Upper lobe of right lung (tissue), 1 donor: ENCODE measurements around the gene POU5F2. TPM values are rescaled to one million over a fixed set of nuclear protein-coding genes. Genes with fewer than 3 reads are reported as not detected.
A peak's percentile ranks its signal among the peaks of the same experiment; 100 is the strongest.

Source experiments
- ATAC-seq: fragments of 200-7000 bp; cut with Tn5 transposase; one replicate; pipeline ENCODE4 v1.9.1; 2020; ENCODE audit warnings: mild to moderate bottlenecking, moderate library complexity
- DNase-seq: peaks from one replicate; pipeline ENCODE4 v3.0.0-alpha.2; 2020
- H3K27ac ChIP-seq: fragments of 200-600 bp; one replicate; pipeline ENCODE4 v1.8.0; 2022
- H3K27me3 ChIP-seq: fragments of 200-600 bp; one replicate; pipeline ENCODE4 v1.8.0; 2022; ENCODE audit warnings: mild to moderate bottlenecking
- H3K36me3 ChIP-seq: fragments of 200-600 bp; one replicate; pipeline ENCODE4 v1.8.0; 2022
- H3K4me1 ChIP-seq: fragments of 200-600 bp; one replicate; pipeline ENCODE4 v1.8.0; 2022
- H3K4me3 ChIP-seq: fragments of 200-600 bp; one replicate; pipeline ENCODE4 v1.8.0; 2022; ENCODE audit warnings: mild to moderate bottlenecking
- H3K9me3 ChIP-seq: fragments of 200-600 bp; one replicate; pipeline ENCODE4 v1.8.0; 2022
- intact Hi-C: fragments of 100-400 bp; cut with DNase I; formaldehyde crosslinking; loops from one replicate; pipeline ENCODE4 v1.11.0; 2022
- total RNA-seq: library from RNA; stranded (reverse); fragmentation: NEBNext Ultra II Directional; extraction: Animal tissue kit (Norgen Biotek cat#: 25700); gene quantifications from one replicate; pipeline ENCODE4 v1.2.1, GENCODE V29; 2021
- TF ChIP-seq, protein P1 (sequence below): fragments of 200-600 bp; IDR thresholded peaks from one replicate; pipeline ENCODE4 v1.8.0; 2022; ENCODE audit warnings: antibody characterized with exemption
- donor health status: DM: no; HTN: yes; CAD: no; lungs with severe emphysema.

The POU5F2 gene
- total RNA-seq, 1 donor from 2014 or later: 1.6 TPM

GRCh38 chr5:93723681-93724080 lies 17.7 kb downstream of the POU5F2 start:
- Histone ChIP-seq H3K27me3 (no peaks in the 10 kb centered on the region), H3K27ac (no peak overlapping the region), H3K9me3 (no peaks in the 10 kb centered on the region), H3K4me3 (no peak overlapping the region), H3K36me3 (no peaks in the 10 kb centered on the region), H3K4me1 (no peaks in the 10 kb centered on the region)
- ATAC-seq: no peak
- no peak for DNase-seq
- intact Hi-C loops: no loop called here
- TF ChIP-seq, protein P1, sequence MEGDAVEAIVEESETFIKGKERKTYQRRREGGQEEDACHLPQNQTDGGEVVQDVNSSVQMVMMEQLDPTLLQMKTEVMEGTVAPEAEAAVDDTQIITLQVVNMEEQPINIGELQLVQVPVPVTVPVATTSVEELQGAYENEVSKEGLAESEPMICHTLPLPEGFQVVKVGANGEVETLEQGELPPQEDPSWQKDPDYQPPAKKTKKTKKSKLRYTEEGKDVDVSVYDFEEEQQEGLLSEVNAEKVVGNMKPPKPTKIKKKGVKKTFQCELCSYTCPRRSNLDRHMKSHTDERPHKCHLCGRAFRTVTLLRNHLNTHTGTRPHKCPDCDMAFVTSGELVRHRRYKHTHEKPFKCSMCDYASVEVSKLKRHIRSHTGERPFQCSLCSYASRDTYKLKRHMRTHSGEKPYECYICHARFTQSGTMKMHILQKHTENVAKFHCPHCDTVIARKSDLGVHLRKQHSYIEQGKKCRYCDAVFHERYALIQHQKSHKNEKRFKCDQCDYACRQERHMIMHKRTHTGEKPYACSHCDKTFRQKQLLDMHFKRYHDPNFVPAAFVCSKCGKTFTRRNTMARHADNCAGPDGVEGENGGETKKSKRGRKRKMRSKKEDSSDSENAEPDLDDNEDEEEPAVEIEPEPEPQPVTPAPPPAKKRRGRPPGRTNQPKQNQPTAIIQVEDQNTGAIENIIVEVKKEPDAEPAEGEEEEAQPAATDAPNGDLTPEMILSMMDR: no peak

DNA sequence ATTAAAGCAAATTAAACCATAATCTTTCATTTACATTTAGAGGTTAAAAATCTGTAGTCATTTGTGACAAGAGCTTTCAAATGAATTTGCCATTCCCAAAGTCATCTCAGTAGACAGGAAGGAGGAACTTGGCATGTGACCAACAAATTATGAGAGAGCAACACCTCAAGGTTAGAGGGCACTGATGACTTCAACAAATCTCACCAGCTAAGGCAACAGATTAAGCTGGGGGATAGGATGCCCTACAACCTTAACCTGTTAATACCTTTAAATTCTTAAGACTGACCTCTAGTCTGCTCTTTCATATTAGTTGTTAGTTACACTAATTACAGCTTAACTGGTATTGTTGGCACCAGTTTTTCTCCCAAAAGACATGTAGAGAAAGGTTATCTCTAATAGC lies 18.4 kb downstream of the POU5F2 start:
- intact Hi-C loops: no loop called here
- DNase-seq: no peak

GRCh38 chr5:93722588-93722987 lies 18.8 kb downstream of the POU5F2 start:
- intact Hi-C loops: no loop called here

More for the DNA sequence above, 18.4 kb downstream of the POU5F2 start:
- H3K27me3 ChIP-seq: no peaks in the 10 kb centered on the region
- TF ChIP-seq, protein P1: no peak
- H3K4me1 ChIP-seq: no peaks in the 10 kb centered on the region
- no peak overlapping the region for H3K27ac ChIP-seq
- no peak overlapping the region for H3K4me3 ChIP-seq
- no peaks in the 10 kb centered on the region for H3K36me3 ChIP-seq
- no peak for ATAC-seq
- H3K9me3 ChIP-seq: no peaks in the 10 kb centered on the region

DNA sequence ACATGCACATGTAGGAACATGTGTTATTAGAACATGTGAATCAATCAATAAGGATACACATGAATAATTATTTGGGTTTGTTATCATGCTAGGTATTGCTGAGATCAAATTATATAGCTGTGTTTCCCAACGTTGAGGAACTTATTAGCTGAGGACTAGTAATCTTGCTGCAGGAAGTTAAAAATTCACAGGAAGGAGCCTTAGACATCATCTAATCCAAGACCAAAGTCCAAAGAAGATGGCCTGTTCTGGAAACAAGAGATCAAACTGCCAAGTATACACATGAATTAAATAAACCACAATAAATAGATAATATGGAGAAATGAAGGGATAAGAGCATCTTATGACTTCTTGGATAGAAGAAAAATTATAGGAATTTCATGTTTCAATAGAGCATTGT lies 19.9 kb downstream of the POU5F2 start:
- ATAC-seq: no peak
- Histone ChIP-seq H3K36me3 (no peaks in the 10 kb centered on the region), H3K27me3 (no peaks in the 10 kb centered on the region), H3K4me1 (no peaks in the 10 kb centered on the region), H3K9me3 (no peaks in the 10 kb centered on the region), H3K4me3 (no peak overlapping the region), H3K27ac (no peak overlapping the region)
- no peak for DNase-seq
- TF ChIP-seq, protein P1: no peak
- intact Hi-C loops: no loop called here

More at GRCh38 chr5:93722588-93722987, 18.8 kb downstream of the POU5F2 start:
- TF ChIP-seq, protein P1: no peak
- no peaks in the 10 kb centered on the region for H3K9me3 ChIP-seq
- no peaks in the 10 kb centered on the region for H3K4me1 ChIP-seq
- no peaks in the 10 kb centered on the region for H3K36me3 ChIP-seq
- H3K27ac ChIP-seq: no peak overlapping the region
- no peak overlapping the region for H3K4me3 ChIP-seq
- ATAC-seq (no peak), DNase-seq (no peak)
- no peaks in the 10 kb centered on the region for H3K27me3 ChIP-seq

GRCh38 chr5:93721071-93721470 lies 20.3 kb downstream of the POU5F2 start:
- H3K9me3 ChIP-seq: no peaks in the 10 kb centered on the region
- ATAC-seq: no peak
- no peaks in the 10 kb centered on the region for H3K36me3 ChIP-seq
- DNase-seq: no peak
- intact Hi-C loops: no loop called here
- H3K27ac ChIP-seq: no peak overlapping the region
- H3K27me3 ChIP-seq: no peaks in the 10 kb centered on the region
- no peak overlapping the region for H3K4me3 ChIP-seq
- H3K4me1 ChIP-seq: no peaks in the 10 kb centered on the region
- TF ChIP-seq, protein P1: no peak

DNA sequence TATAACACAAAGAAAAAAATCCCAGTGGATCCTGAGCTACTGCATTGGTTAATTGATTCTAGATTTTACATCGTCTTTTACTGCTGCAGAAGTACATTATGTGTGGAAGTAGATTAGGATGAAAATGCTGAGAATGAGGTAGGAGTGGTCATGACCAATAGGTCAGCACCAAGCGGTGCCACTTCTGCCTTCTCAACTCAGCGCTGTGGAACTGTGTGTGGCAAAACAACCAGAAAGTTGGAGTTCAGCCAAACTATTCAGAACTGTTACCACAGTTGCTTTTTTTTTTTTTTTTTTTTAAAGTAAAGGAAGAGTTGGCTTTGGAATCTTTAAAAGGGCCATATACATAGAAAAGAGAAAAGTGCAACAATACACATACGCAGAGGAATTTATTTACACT lies 24.2 kb downstream of the POU5F2 start:
- H3K27ac ChIP-seq: no peak overlapping the region

More for the DNA sequence above, 24.2 kb downstream of the POU5F2 start:
- ATAC-seq (peak; percentile 74), DNase-seq (no peak)
- intact Hi-C loops: no loop called here
- H3K36me3 ChIP-seq: no peaks in the 10 kb centered on the region
- H3K27me3 ChIP-seq: no peaks in the 10 kb centered on the region
- TF ChIP-seq, protein P1: no peak
- H3K9me3 ChIP-seq: no peaks in the 10 kb centered on the region
- no peak overlapping the region for H3K4me3 ChIP-seq
- H3K4me1 ChIP-seq: no peaks in the 10 kb centered on the region
